GM23338 (cell line): ENCODE measurements around the gene TRIM58. TPM values are rescaled to one million over a fixed set of nuclear protein-coding genes. Genes with fewer than 3 reads are reported as not detected.

Source experiments
- ATAC-seq: fragments of 200-7000 bp; cut with Tn5 transposase; 3 replicates; pipeline ENCODE4 v1.9.1; 2020
- DNase-seq: peaks from one replicate; pipeline ENCODE4 v3.0.0-alpha.2; 2015; ENCODE audit warnings: low spot score
- H2AFZ ChIP-seq: fragments of 200-600 bp; sonication (generic); 2 replicates; pipeline ENCODE4 v1.8.0; 2016; ENCODE audit warnings: antibody characterized with exemption, mild to moderate bottlenecking, moderate library complexity
- H3F3A ChIP-seq: fragments of 200-600 bp; sonication (generic); replicated peaks from 2 replicates; pipeline ENCODE4 v1.8.0; 2017; ENCODE audit warnings: antibody characterized with exemption, mixed run types, low read depth
- H3K27ac ChIP-seq: fragments of 200-600 bp; sonication (generic); 2 replicates; pipeline ENCODE4 v1.6.1; 2016; ENCODE audit warnings: low read depth
- H3K27me3 ChIP-seq: fragments of 200-600 bp; sonication (generic); 2 replicates; pipeline ENCODE4 v1.8.0; 2016; ENCODE audit warnings: mild to moderate bottlenecking, mixed run types, moderate library complexity; ENCODE audit not compliant: insufficient read depth
- H3K36me3 ChIP-seq: fragments of 200-600 bp; sonication (generic); 2 replicates; pipeline ENCODE4 v1.8.0; 2016; ENCODE audit warnings: mild to moderate bottlenecking; ENCODE audit not compliant: insufficient read depth
- H3K4me1 ChIP-seq: fragments of 200-600 bp; sonication (generic); 2 replicates; pipeline ENCODE4 v1.8.0; 2016; ENCODE audit warnings: mild to moderate bottlenecking, moderate library complexity; ENCODE audit not compliant: insufficient read depth
- H3K4me2 ChIP-seq: fragments of 200-600 bp; sonication (generic); 2 replicates; pipeline ENCODE4 v1.7.1; 2017; ENCODE audit warnings: mixed run types
- H3K4me3 ChIP-seq: fragments of 200-600 bp; sonication (generic); 2 replicates; pipeline ENCODE4 v1.6.1; 2016; ENCODE audit warnings: mixed run types
- H3K79me2 ChIP-seq: fragments of 200-600 bp; sonication (generic); replicated peaks from 2 replicates; pipeline ENCODE4 v1.8.0; 2017; ENCODE audit warnings: mild to moderate bottlenecking; ENCODE audit not compliant: insufficient read depth
- H3K9me2 ChIP-seq: fragments of 200-600 bp; sonication (generic); 2 replicates; pipeline ENCODE4 v1.8.0; 2017; ENCODE audit not compliant: insufficient read depth
- H4K20me1 ChIP-seq: fragments of 200-600 bp; sonication (generic); replicated peaks from 2 replicates; pipeline ENCODE4 v1.8.0; 2017; ENCODE audit warnings: mild to moderate bottlenecking; ENCODE audit not compliant: insufficient read depth
- H3K27ac Mint-ChIP-seq: 2 replicates; pipeline ENCODE4 v1.8.0; 2020; ENCODE audit warnings: inconsistent platforms, mild to moderate bottlenecking, moderate library complexity, mixed read lengths
- H3K27me3 Mint-ChIP-seq: 3 replicates; pipeline ENCODE4 v1.8.0; 2022; ENCODE audit warnings: low read depth, mild to moderate bottlenecking, moderate library complexity, mixed read lengths, inconsistent platforms; ENCODE audit not compliant: insufficient read depth, poor library complexity
- H3K36me3 Mint-ChIP-seq: 3 replicates; pipeline ENCODE4 v1.8.0; 2021; ENCODE audit warnings: low read depth, mild to moderate bottlenecking, inconsistent platforms, moderate library complexity, mixed read lengths
- H3K4me1 Mint-ChIP-seq: 3 replicates; pipeline ENCODE4 v1.8.0; 2020; ENCODE audit warnings: mild to moderate bottlenecking, inconsistent platforms, mixed read lengths
- H3K4me3 Mint-ChIP-seq: 3 replicates; pipeline ENCODE4 v1.8.0; 2021; ENCODE audit warnings: moderate library complexity, mild to moderate bottlenecking, inconsistent platforms, mixed read lengths
- H3K9me3 Mint-ChIP-seq: 3 replicates; pipeline ENCODE4 v1.8.0; 2020; ENCODE audit warnings: moderate library complexity, mild to moderate bottlenecking, inconsistent platforms, mixed read lengths
- CREB1 ChIP-seq: fragments of 250-450 bp; sonication (Bioruptor Pico); IDR thresholded peaks from 2 replicates; pipeline ENCODE4 v1.5.0; 2020; ENCODE audit warnings: low read depth, mild to moderate bottlenecking, moderate library complexity
- EZH2 ChIP-seq: fragments of 200-600 bp; sonication (generic); IDR thresholded peaks from one replicate; pipeline ENCODE4 v1.8.0; 2017; ENCODE audit warnings: antibody characterized with exemption, mild to moderate bottlenecking, low read depth; ENCODE audit not compliant: unreplicated experiment
- JUNB ChIP-seq: IDR thresholded peaks from one replicate; pipeline ENCODE4 v1.6.1; 2016; ENCODE audit warnings: antibody characterized with exemption; ENCODE audit not compliant: unreplicated experiment
- NANOG ChIP-seq: IDR thresholded peaks from 2 replicates; pipeline ENCODE4 v1.6.1; 2016; ENCODE audit warnings: antibody characterized with exemption, borderline replicate concordance
- POLR2AphosphoS5 ChIP-seq: IDR thresholded peaks from 2 replicates; pipeline ENCODE4 v1.6.1; 2016; ENCODE audit warnings: antibody characterized with exemption, low read depth
- STAT1 ChIP-seq: IDR thresholded peaks from one replicate; pipeline ENCODE4 v1.6.1; 2016; ENCODE audit warnings: antibody characterized with exemption; ENCODE audit not compliant: unreplicated experiment
- ZNF114 ChIP-seq: fragments of 250-450 bp; sonication (Bioruptor Pico); IDR thresholded peaks from 2 replicates; pipeline ENCODE4 v1.5.0; 2020; ENCODE audit warnings: mild to moderate bottlenecking, moderate library complexity
- ZNF331 ChIP-seq: fragments of 250-450 bp; sonication (Bioruptor Pico); IDR thresholded peaks from 2 replicates; pipeline ENCODE4 v1.5.0; 2020; ENCODE audit warnings: low read depth, mild to moderate bottlenecking, moderate library complexity
- long read RNA-seq: library from polyadenylated mRNA; unstranded; transcript quantifications from one replicate; pipeline ENCODE4 v2.0.0, GENCODE V29; 2020; ENCODE audit not compliant: unreplicated experiment
- polyA plus RNA-seq: library from polyadenylated mRNA; unstranded; fragments of >200 nt; fragmentation: Nextera tagmentation; extraction: Ambion mirVana; gene quantifications from 2 replicates; pipeline ENCODE4 v1.2.1, GENCODE V29; 2016
- total RNA-seq: library from RNA; depleted of rRNA; stranded (reverse); fragments of >200 nt; shearing (Covaris generic); gene quantifications from 2 replicates; pipeline ENCODE4 v1.2.3, GENCODE V29; 2014; rRNA removed
- TF ChIP-seq, protein P1 (sequence below), 2 experiments: fragments of 200-600 bp in 1 of 2; sonication (generic) in 1 of 2; conservative IDR thresholded peaks; 2 replicates each; pipeline versions ENCODE4 v1.5.1 to v1.6.1; 2016 to 2017; ENCODE audit warnings: antibody characterized with exemption in 2 of 2, low read depth in 2 of 2, mild to moderate bottlenecking in 2 of 2, moderate library complexity in 1 of 2
- TF ChIP-seq, protein P2 (sequence below): IDR thresholded peaks from one replicate; pipeline ENCODE4 v1.6.1; 2018; ENCODE audit warnings: antibody characterized with exemption; ENCODE audit not compliant: unreplicated experiment

The TRIM58 gene
- total RNA-seq = 3.4 and 4.3 TPM in 2 replicates
- polyA plus RNA-seq = 1.6 and 2.4 TPM in 2 replicates
- long read RNA-seq = 0 reads

DNA sequence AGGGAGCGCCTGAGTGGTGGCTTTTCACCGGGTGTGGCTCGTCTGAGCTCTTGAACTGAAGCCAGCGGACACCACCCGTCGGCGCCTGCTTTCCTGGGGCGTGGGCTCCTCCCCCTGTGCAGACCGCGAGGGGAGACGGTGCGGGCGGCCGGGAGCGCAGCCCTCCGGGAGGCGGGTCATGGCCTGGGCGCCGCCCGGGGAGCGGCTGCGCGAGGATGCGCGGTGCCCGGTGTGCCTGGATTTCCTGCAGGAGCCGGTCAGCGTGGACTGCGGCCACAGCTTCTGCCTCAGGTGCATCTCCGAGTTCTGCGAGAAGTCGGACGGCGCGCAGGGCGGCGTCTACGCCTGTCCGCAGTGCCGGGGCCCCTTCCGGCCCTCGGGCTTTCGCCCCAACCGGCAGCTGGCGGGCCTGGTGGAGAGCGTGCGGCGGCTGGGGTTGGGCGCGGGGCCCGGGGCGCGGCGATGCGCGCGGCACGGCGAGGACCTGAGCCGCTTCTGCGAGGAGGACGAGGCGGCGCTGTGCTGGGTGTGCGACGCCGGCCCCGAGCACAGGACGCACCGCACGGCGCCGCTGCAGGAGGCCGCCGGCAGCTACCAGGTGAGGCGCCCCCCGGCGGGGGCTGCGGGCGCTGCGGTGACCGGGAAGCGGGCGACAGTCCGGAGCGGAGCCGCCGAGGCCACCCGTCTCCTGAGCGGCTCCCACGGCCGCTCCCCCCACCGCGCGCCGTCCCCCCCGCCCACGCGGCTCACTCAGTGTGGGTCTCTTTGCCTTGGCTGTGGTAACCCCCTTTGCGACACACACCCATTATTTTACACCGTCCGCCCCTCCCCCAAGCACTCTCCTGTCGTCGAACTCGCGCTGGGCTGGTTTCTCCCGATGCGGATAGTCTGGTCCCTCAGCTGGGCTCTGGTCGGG, at the start of gene TRIM58:
TRIM58 (plus strand) TSS at position 119 of the 916 bp plus-strand sequence; CDS start at position 179, 60 bp downstream.
- ATAC-seq (peak; percentile 89), DNase-seq (peak; percentile 67)
- H3K27me3 ChIP-seq = peaks cover 18% of the 10 kb centered on the region
- no peaks in the 10 kb centered on the region for H3K9me2 ChIP-seq
- H3K36me3 Mint-ChIP-seq = peaks cover 6% of the 10 kb centered on the region; the same call in 2 of the 3 replicates
- peaks cover 6% of the 10 kb centered on the region for H3K4me1 Mint-ChIP-seq
- H4K20me1 ChIP-seq = no peaks in the 10 kb centered on the region
- H3K27ac ChIP-seq = no peak within 1 kb of the TSS
- peak within 1 kb of the TSS; percentile 85 for H3K4me2 ChIP-seq
- H3K27ac Mint-ChIP-seq = no peak within 1 kb of the TSS
- peaks cover 6% of the 10 kb centered on the region; the same call in 1 of the 2 replicates for H3K4me1 ChIP-seq
- peak within 1 kb of the TSS; percentile 77 for H3K4me3 ChIP-seq
- H3K36me3 ChIP-seq = 0 out of 2 replicates have a peak, but pooled peaks cover 2% of the 10 kb centered on the region
- TF ChIP-seq, protein P1, sequence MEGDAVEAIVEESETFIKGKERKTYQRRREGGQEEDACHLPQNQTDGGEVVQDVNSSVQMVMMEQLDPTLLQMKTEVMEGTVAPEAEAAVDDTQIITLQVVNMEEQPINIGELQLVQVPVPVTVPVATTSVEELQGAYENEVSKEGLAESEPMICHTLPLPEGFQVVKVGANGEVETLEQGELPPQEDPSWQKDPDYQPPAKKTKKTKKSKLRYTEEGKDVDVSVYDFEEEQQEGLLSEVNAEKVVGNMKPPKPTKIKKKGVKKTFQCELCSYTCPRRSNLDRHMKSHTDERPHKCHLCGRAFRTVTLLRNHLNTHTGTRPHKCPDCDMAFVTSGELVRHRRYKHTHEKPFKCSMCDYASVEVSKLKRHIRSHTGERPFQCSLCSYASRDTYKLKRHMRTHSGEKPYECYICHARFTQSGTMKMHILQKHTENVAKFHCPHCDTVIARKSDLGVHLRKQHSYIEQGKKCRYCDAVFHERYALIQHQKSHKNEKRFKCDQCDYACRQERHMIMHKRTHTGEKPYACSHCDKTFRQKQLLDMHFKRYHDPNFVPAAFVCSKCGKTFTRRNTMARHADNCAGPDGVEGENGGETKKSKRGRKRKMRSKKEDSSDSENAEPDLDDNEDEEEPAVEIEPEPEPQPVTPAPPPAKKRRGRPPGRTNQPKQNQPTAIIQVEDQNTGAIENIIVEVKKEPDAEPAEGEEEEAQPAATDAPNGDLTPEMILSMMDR (conservative IDR thresholded peaks at IDR 0.05; ENCODE audit: low read depth in 2 of 2) = peak in 1 of 2 experiments; percentile 66; a peak in 2 of 4 replicates
- TF ChIP-seq, protein P2, sequence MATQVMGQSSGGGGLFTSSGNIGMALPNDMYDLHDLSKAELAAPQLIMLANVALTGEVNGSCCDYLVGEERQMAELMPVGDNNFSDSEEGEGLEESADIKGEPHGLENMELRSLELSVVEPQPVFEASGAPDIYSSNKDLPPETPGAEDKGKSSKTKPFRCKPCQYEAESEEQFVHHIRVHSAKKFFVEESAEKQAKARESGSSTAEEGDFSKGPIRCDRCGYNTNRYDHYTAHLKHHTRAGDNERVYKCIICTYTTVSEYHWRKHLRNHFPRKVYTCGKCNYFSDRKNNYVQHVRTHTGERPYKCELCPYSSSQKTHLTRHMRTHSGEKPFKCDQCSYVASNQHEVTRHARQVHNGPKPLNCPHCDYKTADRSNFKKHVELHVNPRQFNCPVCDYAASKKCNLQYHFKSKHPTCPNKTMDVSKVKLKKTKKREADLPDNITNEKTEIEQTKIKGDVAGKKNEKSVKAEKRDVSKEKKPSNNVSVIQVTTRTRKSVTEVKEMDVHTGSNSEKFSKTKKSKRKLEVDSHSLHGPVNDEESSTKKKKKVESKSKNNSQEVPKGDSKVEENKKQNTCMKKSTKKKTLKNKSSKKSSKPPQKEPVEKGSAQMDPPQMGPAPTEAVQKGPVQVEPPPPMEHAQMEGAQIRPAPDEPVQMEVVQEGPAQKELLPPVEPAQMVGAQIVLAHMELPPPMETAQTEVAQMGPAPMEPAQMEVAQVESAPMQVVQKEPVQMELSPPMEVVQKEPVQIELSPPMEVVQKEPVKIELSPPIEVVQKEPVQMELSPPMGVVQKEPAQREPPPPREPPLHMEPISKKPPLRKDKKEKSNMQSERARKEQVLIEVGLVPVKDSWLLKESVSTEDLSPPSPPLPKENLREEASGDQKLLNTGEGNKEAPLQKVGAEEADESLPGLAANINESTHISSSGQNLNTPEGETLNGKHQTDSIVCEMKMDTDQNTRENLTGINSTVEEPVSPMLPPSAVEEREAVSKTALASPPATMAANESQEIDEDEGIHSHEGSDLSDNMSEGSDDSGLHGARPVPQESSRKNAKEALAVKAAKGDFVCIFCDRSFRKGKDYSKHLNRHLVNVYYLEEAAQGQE = peak; percentile 13
- no peak for TF ChIP-seq EZH2
- H3K27me3 Mint-ChIP-seq = peaks cover 16% of the 10 kb centered on the region
- H2AFZ ChIP-seq = peak within 1 kb of the TSS; percentile 95
- peak within 1 kb of the TSS; percentile 73 for H3K4me3 Mint-ChIP-seq
- no peaks in the 10 kb centered on the region for H3K79me2 ChIP-seq
- peaks cover 69% of the 10 kb centered on the region for H3K9me3 Mint-ChIP-seq
- H3F3A ChIP-seq = no peaks in the 10 kb centered on the region

DNA sequence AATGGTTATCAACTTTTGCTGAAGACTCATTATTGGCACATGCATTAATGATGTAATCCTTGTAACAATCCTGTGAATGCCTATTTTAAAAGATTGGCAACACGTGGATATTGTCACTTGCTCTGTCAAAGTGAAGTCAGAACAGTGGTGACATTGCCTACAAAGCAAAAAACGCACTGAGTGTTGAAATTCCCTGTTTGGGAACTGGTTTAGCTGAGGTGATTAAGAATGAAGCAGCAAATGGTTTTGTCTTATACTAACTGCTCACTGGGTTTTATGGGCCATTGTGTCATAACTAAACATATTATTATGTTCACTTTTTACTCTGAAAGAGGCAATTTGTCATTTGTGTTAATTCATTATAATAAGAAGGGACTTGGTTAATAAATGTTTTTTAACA, 44.4 kb upstream of the TRIM58 start:
- Mint-ChIP-seq H3K27me3 (no peaks in the 10 kb centered on the region), H3K27ac (no peak overlapping the region), H3K4me3 (no peak overlapping the region), H3K4me1 (no peaks in the 10 kb centered on the region), H3K36me3 (peaks cover 4% of the 10 kb centered on the region; the same call in 1 of the 3 replicates), H3K9me3 (peaks cover 45% of the 10 kb centered on the region)
- no peak overlapping the region for H3K4me3 ChIP-seq
- ATAC-seq = no peak
- no peak for DNase-seq
- no peaks in the 10 kb centered on the region for H3K4me1 ChIP-seq
- no peak overlapping the region for H2AFZ ChIP-seq
- H3K9me2 ChIP-seq = no peaks in the 10 kb centered on the region
- H3K27ac ChIP-seq = no peak overlapping the region
- H3K79me2 ChIP-seq = no peaks in the 10 kb centered on the region
- no peaks in the 10 kb centered on the region for H3K36me3 ChIP-seq
- H3K27me3 ChIP-seq = no peaks in the 10 kb centered on the region
- TF ChIP-seq ZNF114 (CRISPR knock-in tag) (no peak), CREB1 (CRISPR knock-in tag) (no peak), STAT1 (no peak), ZNF331 (CRISPR knock-in tag) (no peak), EZH2 (no peak), NANOG (no peak), JUNB (no peak), POLR2AphosphoS5 (no peak)
- TF ChIP-seq, protein P1 (conservative IDR thresholded peaks at IDR 0.05; ENCODE audit: low read depth in 2 of 2) = no peak
- H3K4me2 ChIP-seq = no peak overlapping the region
- no peaks in the 10 kb centered on the region for H3F3A ChIP-seq
- H4K20me1 ChIP-seq = no peaks in the 10 kb centered on the region
